Measurements from ENCODE around the gene ZNF286A. TPM values are rescaled to one million over a fixed set of nuclear protein-coding genes. Genes with fewer than 3 reads are reported as not detected.
"Not testable (repeated sequence)": the region's sequence is repeated elsewhere in the genome, so short reads cannot be mapped to it uniquely, and the experiment has no call there.

The ZNF286A gene
- total RNA-seq, 1 experiment from 2014 or later: 19.4 TPM

- BruUV-seq (replicated peaks): no TSS peak
Observed at GRCh38 chr17:15738066-15738465, 38.5 kb downstream of the ZNF286A start.

GRCh38 chr17:15739259-15739658 is 39.7 kb downstream of the ZNF286A start:
- H3K36me3 ChIP-seq (ENCODE audit: control insufficient read depth, insufficient read depth, low read length); H3K9me3 ChIP-seq; intact Hi-C loops (cut with micrococcal nuclease; ENCODE audit: unreplicated experiment); POLR2A ChIA-PET; H3K4me3 ChIP-seq (ENCODE audit: low read depth, low read length); H3K9me3 Mint-ChIP-seq (ENCODE audit: unreplicated experiment); H3K36me3 Mint-ChIP-seq (ENCODE audit: insufficient read depth, unreplicated experiment); H3K27ac Mint-ChIP-seq (ENCODE audit: unreplicated experiment); H3K27me3 Mint-ChIP-seq (ENCODE audit: insufficient read depth, unreplicated experiment); H3K27me3 ChIP-seq (replicated peaks; ENCODE audit: control insufficient read depth, insufficient read depth, low read length); DNase-seq; H3K4me1 ChIP-seq; H3K4me1 Mint-ChIP-seq (ENCODE audit: low read depth, unreplicated experiment); CTCF ChIA-PET; H3K4me3 Mint-ChIP-seq (ENCODE audit: unreplicated experiment); BruUV-seq (replicated peaks): not testable (repeated sequence)

More at GRCh38 chr17:15738066-15738465, 38.5 kb downstream of the ZNF286A start:
- Mint-ChIP-seq H3K9me3 (ENCODE audit: unreplicated experiment) (no peaks in the 10 kb centered on the region), H3K36me3 (ENCODE audit: insufficient read depth, unreplicated experiment) (no peaks in the 10 kb centered on the region), H3K4me3 (ENCODE audit: unreplicated experiment) (no peak overlapping the region), H3K27me3 (ENCODE audit: insufficient read depth, unreplicated experiment) (no peaks in the 10 kb centered on the region), H3K4me1 (ENCODE audit: low read depth, unreplicated experiment) (no peaks in the 10 kb centered on the region), H3K27ac (ENCODE audit: unreplicated experiment) (no peak overlapping the region)
- no peak for DNase-seq
- H3K4me3 ChIP-seq (ENCODE audit: low read depth, low read length): no peak overlapping the region
- intact Hi-C loops (cut with micrococcal nuclease; ENCODE audit: unreplicated experiment): no loop called here
- ChIA-PET CTCF (no interaction called here), POLR2A (interaction anchor here (0.5 kb wide), 1 partner anchor 15 kb away, joined by 7 read pairs; no protein-coding TSS in a partner anchor)
- H3K27me3 ChIP-seq (replicated peaks; ENCODE audit: control insufficient read depth, insufficient read depth, low read length): no peaks in the 10 kb centered on the region
- H3K36me3 ChIP-seq (ENCODE audit: control insufficient read depth, insufficient read depth, low read length): no peaks in the 10 kb centered on the region
- TF ChIP-seq CTCF (IDR thresholded peaks at IDR 0.05; ENCODE audit: insufficient read depth in 1 of 2, low read depth in 1 of 2, low read length in 1 of 2, severe bottlenecking in 1 of 2, unreplicated experiment in 1 of 2): no peak
- no peaks in the 10 kb centered on the region for H3K4me1 ChIP-seq
- no peaks in the 10 kb centered on the region for H3K9me3 ChIP-seq

GRCh38 chr17:15740041-15740440 is 40.5 kb downstream of the ZNF286A start:
- H3K9me3 ChIP-seq; BruUV-seq (replicated peaks); H3K4me1 Mint-ChIP-seq (ENCODE audit: low read depth, unreplicated experiment); H3K4me1 ChIP-seq; H3K9me3 Mint-ChIP-seq (ENCODE audit: unreplicated experiment); H3K27me3 Mint-ChIP-seq (ENCODE audit: insufficient read depth, unreplicated experiment); H3K36me3 ChIP-seq (ENCODE audit: control insufficient read depth, insufficient read depth, low read length); H3K4me3 ChIP-seq (ENCODE audit: low read depth, low read length); H3K36me3 Mint-ChIP-seq (ENCODE audit: insufficient read depth, unreplicated experiment); H3K27me3 ChIP-seq (replicated peaks; ENCODE audit: control insufficient read depth, insufficient read depth, low read length); H3K4me3 Mint-ChIP-seq (ENCODE audit: unreplicated experiment); POLR2A ChIA-PET; H3K27ac Mint-ChIP-seq (ENCODE audit: unreplicated experiment); intact Hi-C loops (cut with micrococcal nuclease; ENCODE audit: unreplicated experiment); CTCF ChIA-PET: not testable (repeated sequence)
- peak in 1 of 2 experiments; percentile 1 for DNase-seq

- H3K9me3 ChIP-seq: no peaks in the 10 kb centered on the region
- Mint-ChIP-seq H3K27ac (ENCODE audit: unreplicated experiment) (no peak overlapping the region), H3K27me3 (ENCODE audit: insufficient read depth, unreplicated experiment) (no peaks in the 10 kb centered on the region), H3K4me3 (ENCODE audit: unreplicated experiment) (no peak overlapping the region), H3K36me3 (ENCODE audit: insufficient read depth, unreplicated experiment) (no peaks in the 10 kb centered on the region), H3K4me1 (ENCODE audit: low read depth, unreplicated experiment) (no peaks in the 10 kb centered on the region), H3K9me3 (ENCODE audit: unreplicated experiment) (no peaks in the 10 kb centered on the region)
- DNase-seq: no peak
- no TSS peak for BruUV-seq (replicated peaks)
- H3K4me3 ChIP-seq (ENCODE audit: low read depth, low read length): no peak overlapping the region
- no peak for TF ChIP-seq CTCF (IDR thresholded peaks at IDR 0.05; ENCODE audit: insufficient read depth in 1 of 2, low read depth in 1 of 2, low read length in 1 of 2, severe bottlenecking in 1 of 2, unreplicated experiment in 1 of 2)
- H3K36me3 ChIP-seq (ENCODE audit: control insufficient read depth, insufficient read depth, low read length): no peaks in the 10 kb centered on the region
- no peaks in the 10 kb centered on the region for H3K4me1 ChIP-seq
- H3K27me3 ChIP-seq (replicated peaks; ENCODE audit: control insufficient read depth, insufficient read depth, low read length): no peaks in the 10 kb centered on the region
- intact Hi-C loops (cut with micrococcal nuclease; ENCODE audit: unreplicated experiment): no loop called here
- CTCF ChIA-PET: no interaction called here
- POLR2A ChIA-PET: no interaction called here
Observed at GRCh38 chr17:15740570-15741120, 41.1 kb downstream of the ZNF286A start.

All from Caco-2 (cell line).